ENCODE measurements around the gene APBB2.

The APBB2 gene

GRCh38 chr4:40833212-40833611 lies 381.1 kb downstream of the APBB2 start:
- Histone ChIP-seq H3K27me3 (ENCODE audit: insufficient read depth, low read depth, severe bottlenecking) (no peaks in the 10 kb centered on the region), H3K27ac (no peak overlapping the region), H3K36me3 (peaks cover 10% of the 10 kb centered on the region), H3K9me3 (ENCODE audit: severe bottlenecking) (no peaks in the 10 kb centered on the region), H3K4me3 (ENCODE audit: low read depth, low read length) (no peak overlapping the region)
- TF ChIP-seq, protein P1, sequence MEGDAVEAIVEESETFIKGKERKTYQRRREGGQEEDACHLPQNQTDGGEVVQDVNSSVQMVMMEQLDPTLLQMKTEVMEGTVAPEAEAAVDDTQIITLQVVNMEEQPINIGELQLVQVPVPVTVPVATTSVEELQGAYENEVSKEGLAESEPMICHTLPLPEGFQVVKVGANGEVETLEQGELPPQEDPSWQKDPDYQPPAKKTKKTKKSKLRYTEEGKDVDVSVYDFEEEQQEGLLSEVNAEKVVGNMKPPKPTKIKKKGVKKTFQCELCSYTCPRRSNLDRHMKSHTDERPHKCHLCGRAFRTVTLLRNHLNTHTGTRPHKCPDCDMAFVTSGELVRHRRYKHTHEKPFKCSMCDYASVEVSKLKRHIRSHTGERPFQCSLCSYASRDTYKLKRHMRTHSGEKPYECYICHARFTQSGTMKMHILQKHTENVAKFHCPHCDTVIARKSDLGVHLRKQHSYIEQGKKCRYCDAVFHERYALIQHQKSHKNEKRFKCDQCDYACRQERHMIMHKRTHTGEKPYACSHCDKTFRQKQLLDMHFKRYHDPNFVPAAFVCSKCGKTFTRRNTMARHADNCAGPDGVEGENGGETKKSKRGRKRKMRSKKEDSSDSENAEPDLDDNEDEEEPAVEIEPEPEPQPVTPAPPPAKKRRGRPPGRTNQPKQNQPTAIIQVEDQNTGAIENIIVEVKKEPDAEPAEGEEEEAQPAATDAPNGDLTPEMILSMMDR (IDR thresholded peaks at IDR 0.05; ENCODE audit: low read depth, low read length) = no peak
- no peak for DNase-seq

DNA sequence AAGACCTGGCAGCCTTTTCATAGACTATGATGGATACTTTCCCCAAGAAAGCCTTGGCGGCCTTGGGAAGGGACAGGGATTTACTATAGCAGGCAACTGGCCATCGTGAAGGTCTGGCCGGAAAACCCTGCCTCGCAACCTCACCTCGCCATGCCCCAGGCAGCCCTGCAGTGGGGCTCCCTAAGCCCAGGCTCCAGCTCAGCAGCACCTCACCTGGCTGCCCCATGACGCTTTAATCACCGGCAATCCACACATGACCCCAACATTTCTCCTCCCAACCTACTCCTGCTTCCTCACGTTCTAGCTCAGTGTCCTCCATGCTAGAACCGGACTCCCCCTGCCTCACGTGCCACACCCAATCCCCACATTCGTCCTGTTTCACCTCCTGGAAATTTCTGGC lies 382.2 kb downstream of the APBB2 start:
- TF ChIP-seq, protein P1 (IDR thresholded peaks at IDR 0.05; ENCODE audit: low read depth, low read length) = no peak
- DNase-seq = no peak
- no peak overlapping the region for H3K27ac ChIP-seq

GRCh38 chr4:40831146-40831907 lies 383.0 kb downstream of the APBB2 start:
- TF ChIP-seq, protein P1 (IDR thresholded peaks at IDR 0.05; ENCODE audit: low read depth, low read length) = no peak
- H3K27me3 ChIP-seq (ENCODE audit: insufficient read depth, low read depth, severe bottlenecking) = no peaks in the 10 kb centered on the region
- no peak overlapping the region for H3K4me3 ChIP-seq (ENCODE audit: low read depth, low read length)
- H3K9me3 ChIP-seq (ENCODE audit: severe bottlenecking) = no peaks in the 10 kb centered on the region
- H3K27ac ChIP-seq = no peak overlapping the region
- DNase-seq = no peak
- peaks cover 18% of the 10 kb centered on the region for H3K36me3 ChIP-seq

More for the DNA sequence above, 382.2 kb downstream of the APBB2 start:
- Histone ChIP-seq H3K36me3 (peaks cover 15% of the 10 kb centered on the region), H3K4me3 (ENCODE audit: low read depth, low read length) (no peak overlapping the region), H3K9me3 (ENCODE audit: severe bottlenecking) (no peaks in the 10 kb centered on the region), H3K27me3 (ENCODE audit: insufficient read depth, low read depth, severe bottlenecking) (no peaks in the 10 kb centered on the region)

GRCh38 chr4:40829586-40829985 lies 384.8 kb downstream of the APBB2 start:
- H3K9me3 ChIP-seq (ENCODE audit: severe bottlenecking) = no peaks in the 10 kb centered on the region
- no peak overlapping the region for H3K27ac ChIP-seq
- H3K27me3 ChIP-seq (ENCODE audit: insufficient read depth, low read depth, severe bottlenecking) = no peaks in the 10 kb centered on the region
- TF ChIP-seq, protein P1 (IDR thresholded peaks at IDR 0.05; ENCODE audit: low read depth, low read length) = no peak
- peaks cover 26% of the 10 kb centered on the region for H3K36me3 ChIP-seq
- H3K4me3 ChIP-seq (ENCODE audit: low read depth, low read length) = no peak overlapping the region
- DNase-seq = no peak

- no peak overlapping the region for H3K4me3 ChIP-seq (ENCODE audit: low read depth, low read length)
- H3K27me3 ChIP-seq (ENCODE audit: insufficient read depth, low read depth, severe bottlenecking) = no peaks in the 10 kb centered on the region
- no peak for DNase-seq
- TF ChIP-seq, protein P1 (IDR thresholded peaks at IDR 0.05; ENCODE audit: low read depth, low read length) = no peak
- no peak overlapping the region for H3K27ac ChIP-seq
- H3K36me3 ChIP-seq = peaks cover 26% of the 10 kb centered on the region
- H3K9me3 ChIP-seq (ENCODE audit: severe bottlenecking) = no peaks in the 10 kb centered on the region
Observed at GRCh38 chr4:40828661-40829060, 385.7 kb downstream of the APBB2 start.

GRCh38 chr4:40827758-40828157 lies 386.6 kb downstream of the APBB2 start:
- Histone ChIP-seq H3K9me3 (ENCODE audit: severe bottlenecking) (no peaks in the 10 kb centered on the region), H3K36me3 (peaks cover 33% of the 10 kb centered on the region), H3K27ac (no peak overlapping the region), H3K27me3 (ENCODE audit: insufficient read depth, low read depth, severe bottlenecking) (no peaks in the 10 kb centered on the region), H3K4me3 (ENCODE audit: low read depth, low read length) (no peak overlapping the region)
- no peak for DNase-seq
- TF ChIP-seq, protein P1 (IDR thresholded peaks at IDR 0.05; ENCODE audit: low read depth, low read length) = no peak

Measured in WERI-Rb-1 (cell line).